PC-9 (cell line): ENCODE measurements around the gene CD8B. TPM values are rescaled to one million over a fixed set of nuclear protein-coding genes. Genes with fewer than 3 reads are reported as not detected.
"Not testable (repeated sequence)": the region's sequence is repeated elsewhere in the genome, so short reads cannot be mapped to it uniquely, and the experiment has no call there.

Source experiments
- BruUV-seq: library from RNA; stranded (reverse); fragments of 400-500 nt; replicated peaks from 2 replicates; lab custom pipeline; 2021; lab: Mats Ljungman, UMichigan
- CTCF ChIA-PET: fragments of 300-600 bp; sonication (Branson Sonifier 250); formaldehyde crosslinking; loops from one replicate; lab custom pipeline; 2022; ENCODE audit warnings: antibody characterized with exemption; lab: Charles Lee
- POLR2A ChIA-PET: fragments of 300-600 bp; sonication (Branson Sonifier 250); formaldehyde crosslinking; loops from one replicate; lab custom pipeline; 2022; ENCODE audit warnings: antibody characterized with exemption; ENCODE audit not compliant: unreplicated experiment; lab: Charles Lee
- DNase-seq, 2 experiments: peaks; one replicate each; pipeline versions ENCODE4 v3.0.0 to v3.0.0-alpha.2; 2015 to 2022; ENCODE audit warnings: mixed read lengths in 1 of 2
- H2AFZ ChIP-seq: fragments of 200-600 bp; sonication (generic); 2 replicates; pipeline ENCODE4 v1.8.1; 2017; ENCODE audit warnings: antibody characterized with exemption
- H3F3A ChIP-seq: fragments of 200-600 bp; sonication (generic); 2 replicates; pipeline ENCODE4 v1.8.1; 2017; ENCODE audit warnings: antibody characterized with exemption, mild to moderate bottlenecking, low read depth; ENCODE audit not compliant: insufficient read depth
- H3K27ac ChIP-seq: fragments of 200-600 bp; sonication (generic); 2 replicates; pipeline ENCODE4 v1.6.1; 2016; ENCODE audit warnings: mixed run types
- H3K27me3 ChIP-seq: fragments of 200-600 bp; sonication (generic); 2 replicates; pipeline ENCODE4 v1.6.1; 2016; ENCODE audit warnings: low read depth, mixed run types; ENCODE audit not compliant: insufficient read depth
- H3K36me3 ChIP-seq: fragments of 200-600 bp; sonication (generic); 2 replicates; pipeline ENCODE4 v1.6.1; 2016; ENCODE audit warnings: low read depth, mixed run types
- H3K4me1 ChIP-seq: fragments of 200-600 bp; sonication (generic); replicated peaks from 2 replicates; pipeline ENCODE4 v1.6.1; 2016; ENCODE audit warnings: mixed run types; ENCODE audit not compliant: insufficient read depth
- H3K4me2 ChIP-seq: fragments of 200-600 bp; sonication (generic); 2 replicates; pipeline ENCODE4 v1.6.1; 2017; ENCODE audit warnings: mixed run types
- H3K4me3 ChIP-seq: fragments of 200-600 bp; sonication (generic); 2 replicates; pipeline ENCODE4 v1.6.1; 2016; ENCODE audit warnings: mixed run types
- H3K79me2 ChIP-seq: fragments of 200-600 bp; sonication (generic); 2 replicates; pipeline ENCODE4 v1.6.1; 2017; ENCODE audit warnings: low read depth, mixed run types
- H3K9me2 ChIP-seq: fragments of 200-600 bp; sonication (generic); 2 replicates; pipeline ENCODE4 v1.8.1; 2017; ENCODE audit warnings: mild to moderate bottlenecking; ENCODE audit not compliant: insufficient read depth
- H3K9me3 ChIP-seq: fragments of 200-600 bp; sonication (generic); 2 replicates; pipeline ENCODE4 v1.8.1; 2016; ENCODE audit warnings: low read depth; ENCODE audit not compliant: insufficient read depth
- H4K20me1 ChIP-seq: fragments of 200-600 bp; sonication (generic); 2 replicates; pipeline ENCODE4 v1.8.1; 2017; ENCODE audit not compliant: insufficient read depth
- intact Hi-C: fragments of 100-400 bp; cut with micrococcal nuclease; formaldehyde crosslinking; loops from one replicate; pipeline ENCODE4 v1.10.0; 2022; ENCODE audit not compliant: unreplicated experiment
- total RNA-seq: library from RNA; stranded (reverse); gene quantifications from 2 replicates; pipeline ENCODE4 v1.2.3, GENCODE V29; 2021

The CD8B gene
- total RNA-seq, 1 experiment from 2014 or later = not detected

GRCh38 chr2:86855981-86856380 is 5.7 kb downstream of the CD8B start:
- H3K4me2 ChIP-seq, H3K79me2 ChIP-seq, H3K4me1 ChIP-seq, H3K4me3 ChIP-seq, H3K27me3 ChIP-seq, H3K9me2 ChIP-seq, POLR2A ChIA-PET, H4K20me1 ChIP-seq, H3F3A ChIP-seq, H3K27ac ChIP-seq, CTCF ChIA-PET, intact Hi-C loops, BruUV-seq, H3K9me3 ChIP-seq, H2AFZ ChIP-seq, H3K36me3 ChIP-seq: not testable (repeated sequence)
- DNase-seq = peak in 1 of 2 experiments; percentile 33

- BruUV-seq, POLR2A ChIA-PET, intact Hi-C loops, CTCF ChIA-PET, H3K9me2 ChIP-seq, H3K9me3 ChIP-seq, H3K27ac ChIP-seq, H3K79me2 ChIP-seq, DNase-seq, H2AFZ ChIP-seq, H3K4me3 ChIP-seq, H3K4me1 ChIP-seq, H3K4me2 ChIP-seq, H3K27me3 ChIP-seq, H4K20me1 ChIP-seq, H3K36me3 ChIP-seq, H3F3A ChIP-seq: not testable (repeated sequence)
These were observed 10.1 kb downstream of the CD8B start for GRCh38 chr2:86851581-86851980.

- H3K79me2 ChIP-seq, H3K36me3 ChIP-seq: not testable (repeated sequence)
These were observed 19.0 kb downstream of the CD8B start for GRCh38 chr2:86842607-86843234.

GRCh38 chr2:86841330-86841729 is 20.4 kb downstream of the CD8B start:
- CTCF ChIA-PET, H3K79me2 ChIP-seq, H4K20me1 ChIP-seq, H3K27me3 ChIP-seq, H3K4me1 ChIP-seq, H3K4me3 ChIP-seq, H3K27ac ChIP-seq, H3K4me2 ChIP-seq, H3K36me3 ChIP-seq, H3F3A ChIP-seq, H3K9me3 ChIP-seq, POLR2A ChIA-PET, BruUV-seq, intact Hi-C loops, DNase-seq, H2AFZ ChIP-seq, H3K9me2 ChIP-seq: not testable (repeated sequence)

More at GRCh38 chr2:86842607-86843234, 19.0 kb downstream of the CD8B start:
- H3K27ac ChIP-seq, H3K27me3 ChIP-seq, H3F3A ChIP-seq, POLR2A ChIA-PET, intact Hi-C loops, BruUV-seq, H3K4me1 ChIP-seq, H4K20me1 ChIP-seq, H3K9me3 ChIP-seq, H3K4me2 ChIP-seq, H2AFZ ChIP-seq, H3K4me3 ChIP-seq, H3K9me2 ChIP-seq, CTCF ChIA-PET, DNase-seq: not testable (repeated sequence)

GRCh38 chr2:86839871-86840548 is 21.7 kb downstream of the CD8B start:
- CTCF ChIA-PET, BruUV-seq, H3K4me3 ChIP-seq: not testable (repeated sequence)

GRCh38 chr2:86839455-86839854 is 22.2 kb downstream of the CD8B start:
- H3F3A ChIP-seq, H3K27me3 ChIP-seq, H3K9me2 ChIP-seq, H3K79me2 ChIP-seq, H3K4me2 ChIP-seq, H3K9me3 ChIP-seq, DNase-seq, H3K4me1 ChIP-seq, CTCF ChIA-PET, H3K4me3 ChIP-seq, H3K27ac ChIP-seq, POLR2A ChIA-PET, BruUV-seq, H4K20me1 ChIP-seq, intact Hi-C loops, H3K36me3 ChIP-seq, H2AFZ ChIP-seq: not testable (repeated sequence)

More at GRCh38 chr2:86839871-86840548, 21.7 kb downstream of the CD8B start:
- H3K4me2 ChIP-seq, intact Hi-C loops, POLR2A ChIA-PET, H2AFZ ChIP-seq, H3K4me1 ChIP-seq, H3K79me2 ChIP-seq, H3K27me3 ChIP-seq, H3F3A ChIP-seq, H3K9me3 ChIP-seq, H3K9me2 ChIP-seq, H3K27ac ChIP-seq, H3K36me3 ChIP-seq, DNase-seq, H4K20me1 ChIP-seq: not testable (repeated sequence)

GRCh38 chr2:86837714-86838113 is 24.0 kb downstream of the CD8B start:
- DNase-seq, H3K4me2 ChIP-seq, H3F3A ChIP-seq, H4K20me1 ChIP-seq, H3K9me3 ChIP-seq, H3K27me3 ChIP-seq, CTCF ChIA-PET, H3K4me1 ChIP-seq, H3K79me2 ChIP-seq, H2AFZ ChIP-seq, H3K36me3 ChIP-seq, H3K9me2 ChIP-seq, POLR2A ChIA-PET, H3K27ac ChIP-seq, H3K4me3 ChIP-seq, intact Hi-C loops: not testable (repeated sequence)
- BruUV-seq = TSS peak; percentile 96
